H4 (cell line): ENCODE measurements around the gene GDI1. TPM values are rescaled to one million over a fixed set of nuclear protein-coding genes. Genes with fewer than 3 reads are reported as not detected.
A peak's percentile ranks its signal among the peaks of the same experiment; 100 is the strongest.

Experiments
- DNase-seq: peaks from one replicate; pipeline ENCODE4 v3.0.0-alpha.2; 2015; ENCODE audit warnings: low spot score
- total RNA-seq: library from RNA; depleted of rRNA; stranded (reverse); fragments of >200 nt; shearing (Covaris generic); gene quantifications from 2 replicates; pipeline ENCODE4 v1.2.3, GENCODE V29; 2014; rRNA removed

The GDI1 gene
- total RNA-seq, 1 experiment from 2014 or later: 62.2 TPM

DNA sequence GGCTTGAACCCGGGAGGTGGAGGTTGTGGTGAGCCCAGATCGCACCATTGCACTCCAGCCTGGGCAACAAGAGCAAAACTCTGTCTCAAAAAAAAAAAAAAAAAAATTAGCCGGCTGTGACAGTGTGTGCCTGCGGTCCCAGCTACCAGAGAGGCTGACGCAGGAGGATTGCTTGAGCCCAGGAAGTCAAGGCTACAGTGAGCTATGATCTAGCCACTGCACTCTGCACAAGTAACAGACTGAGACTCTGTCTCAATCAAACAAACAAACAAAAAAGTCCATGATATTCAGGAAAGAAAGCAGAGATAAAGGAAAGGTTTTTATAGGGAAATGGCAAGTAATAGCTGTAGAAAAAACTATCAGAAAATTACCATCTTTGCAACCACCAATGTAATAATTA, 44.2 kb downstream of the GDI1 start:
- DNase-seq: no peak

- DNase-seq: no peak
These were observed 45.1 kb downstream of the GDI1 start for GRCh38 chrX:154481911-154482601.

DNA sequence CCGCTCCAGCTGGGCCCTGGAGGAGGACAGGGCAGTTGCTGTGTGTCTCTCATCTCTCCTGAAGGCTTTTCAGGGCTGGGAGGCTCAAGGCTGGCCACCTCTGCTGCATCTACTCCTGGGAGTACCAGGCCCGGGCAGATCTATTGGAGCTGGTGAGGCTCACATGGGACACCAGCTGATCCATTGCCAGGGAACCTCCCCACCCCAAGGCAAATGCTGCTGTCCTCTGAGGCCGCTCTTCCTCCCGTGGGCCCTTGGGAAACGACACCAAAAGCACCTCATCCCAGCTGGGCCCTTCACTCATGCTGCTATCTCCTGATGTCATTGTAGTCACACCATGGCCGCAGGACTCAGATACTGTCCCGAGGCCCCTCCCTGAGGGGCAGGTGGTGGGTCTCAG, 45.8 kb downstream of the GDI1 start:
- DNase-seq: no peak

GRCh38 chrX:154483325-154483724, 46.4 kb downstream of the GDI1 start:
- no peak for DNase-seq

GRCh38 chrX:154484255-154485149, 47.5 kb downstream of the GDI1 start:
- DNase-seq: no peak

GRCh38 chrX:154485150-154486051, 48.4 kb downstream of the GDI1 start:
- no peak for DNase-seq

DNA sequence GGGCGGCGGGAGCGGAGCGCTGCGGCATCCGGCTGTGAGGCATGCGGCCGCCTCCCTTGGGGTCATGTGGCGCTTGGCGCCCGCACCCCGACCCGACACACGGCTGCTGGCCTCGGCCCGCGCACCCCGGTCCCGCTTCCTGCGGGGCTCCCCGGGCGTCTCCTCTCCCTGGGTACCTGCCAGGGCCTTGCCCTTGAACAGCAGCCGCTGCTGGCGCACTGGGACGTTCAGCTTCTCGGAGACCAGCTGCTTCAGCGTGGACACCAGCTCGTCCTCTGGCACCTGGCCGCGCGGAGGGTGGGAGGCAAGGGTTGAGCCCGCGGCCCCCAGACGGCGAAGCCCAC, 49.1 kb downstream of the GDI1 start:
- no peak for DNase-seq

- DNase-seq: peak; percentile 50
These were observed 49.6 kb downstream of the GDI1 start, which contains the start of gene UBL4A for GRCh38 chrX:154486396-154487207. TSS of gene UBL4A (minus strand) at chrX:154486615. CDS start at chrX:154486584, 31 bp downstream.

DNA sequence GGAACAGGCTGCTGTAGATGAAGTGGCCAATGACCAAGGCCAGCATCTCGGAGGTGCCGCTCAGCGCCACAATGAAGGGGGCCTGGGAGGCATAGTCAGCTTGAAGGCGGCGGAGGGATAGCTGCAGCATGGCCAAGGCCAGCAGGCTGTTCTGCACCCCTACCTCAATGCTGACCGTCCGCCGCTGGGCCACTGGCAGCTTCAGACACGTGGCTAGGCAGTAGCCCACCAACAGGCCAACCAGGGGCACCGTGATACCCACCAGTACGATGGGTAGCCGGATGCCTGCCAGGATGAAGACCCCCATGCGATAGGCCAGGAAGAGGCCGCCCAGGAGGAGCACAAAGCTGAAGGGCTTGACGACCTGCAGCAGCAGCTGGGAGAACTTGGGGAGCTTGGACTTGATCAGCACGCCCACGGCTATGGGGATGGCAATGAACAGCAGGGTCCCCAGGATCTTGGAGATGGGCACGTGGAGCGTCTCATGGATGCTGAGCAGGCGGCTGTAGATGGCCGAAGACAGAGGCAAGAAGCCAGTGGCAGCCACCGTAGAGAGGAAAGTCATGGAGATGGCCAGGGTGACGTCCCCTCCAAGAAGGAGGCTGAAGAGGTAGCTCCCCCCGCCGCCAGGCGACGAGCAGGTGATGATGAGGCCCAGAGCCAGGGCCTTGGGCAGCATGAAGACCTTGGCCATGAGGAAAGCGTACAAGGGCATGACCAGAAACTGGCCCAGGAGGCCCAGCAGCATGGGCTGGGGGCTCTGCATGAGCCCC, 50.8 kb downstream of the GDI1 start:
- no peak for DNase-seq

DNA sequence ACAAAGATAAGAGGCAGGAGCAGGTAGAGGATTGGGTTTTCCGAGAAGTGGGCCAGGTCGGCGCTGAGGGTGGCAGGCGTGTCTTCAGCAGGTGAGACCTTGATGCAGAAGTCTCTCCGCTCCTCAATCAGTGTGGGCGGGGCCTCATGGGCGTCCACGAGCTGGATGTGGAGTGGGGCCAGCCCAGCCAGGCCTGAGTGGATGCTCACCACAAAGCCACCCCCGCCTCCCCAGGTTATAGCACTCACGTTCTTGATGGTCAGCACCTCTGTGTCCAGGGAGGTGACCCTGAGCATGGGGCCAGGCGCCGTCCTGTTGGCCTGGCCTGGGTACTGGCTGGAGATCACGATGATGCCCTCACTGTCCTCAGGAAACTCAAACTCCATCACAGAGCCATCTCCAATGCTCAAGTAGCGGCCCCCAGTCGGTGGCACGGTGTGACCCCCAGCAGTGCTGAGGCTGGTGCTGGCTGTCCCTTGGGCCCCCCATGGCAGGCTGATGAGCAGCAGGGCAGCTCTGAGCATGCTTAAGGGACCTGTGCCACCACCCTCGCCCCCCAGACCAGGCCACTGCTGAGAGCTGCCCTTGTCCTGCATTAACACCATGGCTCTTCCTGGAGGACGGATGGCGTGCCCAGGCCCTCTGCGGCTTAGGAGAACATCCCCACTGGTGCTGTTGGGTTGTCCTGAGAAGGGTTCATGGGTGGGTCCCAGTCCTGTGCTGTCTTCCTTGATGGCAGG, 51.6 kb downstream of the GDI1 start:
- DNase-seq: no peak

GRCh38 chrX:154489182-154489581, 52.2 kb downstream of the GDI1 start:
- DNase-seq: no peak

DNA sequence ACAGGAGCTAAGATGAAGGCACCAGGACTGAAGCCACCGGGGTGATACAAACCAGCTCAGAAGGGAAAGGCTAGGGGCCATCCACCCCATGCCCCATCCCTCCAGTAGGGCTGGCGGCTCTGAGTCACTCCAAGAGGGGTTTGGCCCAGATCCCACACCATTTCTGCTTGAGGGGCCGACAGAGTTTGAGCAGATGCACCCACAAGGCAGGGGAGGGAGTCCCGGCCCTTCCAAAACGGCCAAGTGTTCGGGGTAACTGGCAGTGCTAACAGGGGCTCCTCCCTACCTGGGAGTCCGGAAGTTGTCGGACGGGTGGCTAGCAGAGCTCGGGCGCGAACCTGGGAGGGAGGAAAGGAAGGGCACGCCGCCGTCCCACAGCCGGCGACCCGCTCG, 53.1 kb downstream of the GDI1 start:
- DNase-seq: no peak

GRCh38 chrX:154490414-154491083, 53.6 kb downstream of the GDI1 start, which contains the start of gene SLC10A3:
TSS of gene SLC10A3 (minus strand) at chrX:154490629. CDS start at chrX:154488940, 1,689 bp downstream.
- DNase-seq: peak; percentile 93

Other genes starting within 250 kb of the GDI1 start
- gene OPN1MW2, start 217.4 kb upstream of the GDI1 start, total RNA-seq: not detected in 2 replicates
- not detected in 2 replicates for gene OPN1MW3, start 179.6 kb upstream of the GDI1 start, total RNA-seq
- not detected in 2 replicates for gene TEX28, start 142.0 kb upstream of the GDI1 start, total RNA-seq
- gene TKTL1, start 141.4 kb upstream of the GDI1 start, total RNA-seq: 2.1 TPM in 1 of 2 replicates, not detected in the other
- gene FLNA, start 62.5 kb upstream of the GDI1 start, total RNA-seq: 409 and 458 TPM in 2 replicates
- 53.3 and 69.3 TPM in 2 replicates for gene EMD, start 57.9 kb upstream of the GDI1 start, total RNA-seq
- gene RPL10, start 38.8 kb upstream of the GDI1 start, total RNA-seq: 5,829 and 6,316 TPM in 2 replicates
- gene DNASE1L1, start 27.9 kb upstream of the GDI1 start, total RNA-seq: 19.4 and 21.8 TPM in 2 replicates
- 15.1 and 15.3 TPM in 2 replicates for gene TAFAZZIN, start 25.6 kb upstream of the GDI1 start, total RNA-seq
- 60.2 and 69.2 TPM in 2 replicates for gene ATP6AP1, start 8.5 kb upstream of the GDI1 start, total RNA-seq
- 52.2 and 63.0 TPM in 2 replicates for gene FAM50A, start 7.0 kb downstream of the GDI1 start, total RNA-seq
- gene PLXNA3, start 21.1 kb downstream of the GDI1 start, total RNA-seq: 1.6 and 1.9 TPM in 2 replicates
- gene LAGE3, start 42.1 kb downstream of the GDI1 start, total RNA-seq: 57.8 and 96.3 TPM in 2 replicates
- gene UBL4A, start 49.5 kb downstream of the GDI1 start, total RNA-seq: 55.5 and 94.8 TPM in 2 replicates
- 20.0 and 35.3 TPM in 2 replicates for gene SLC10A3, start 53.5 kb downstream of the GDI1 start, total RNA-seq
- 17.2 and 17.9 TPM in 2 replicates for gene FAM3A, start 79.1 kb downstream of the GDI1 start, total RNA-seq
- 329 and 350 TPM in 2 replicates for gene G6PD, start 109.7 kb downstream of the GDI1 start, total RNA-seq
- 20.1 and 23.0 TPM in 2 replicates for gene IKBKG, start 110.5 kb downstream of the GDI1 start, total RNA-seq
- gene CTAG1A, start 148.0 kb downstream of the GDI1 start, total RNA-seq: not detected in 2 replicates
- gene CTAG1B, start 182.1 kb downstream of the GDI1 start, total RNA-seq: not detected in 2 replicates
- not detected in 2 replicates for gene CTAG2, start 216.4 kb downstream of the GDI1 start, total RNA-seq